Small intestine (tissue), 7 donors: ENCODE measurements around the gene SLC26A11. TPM values are rescaled to one million over a fixed set of nuclear protein-coding genes. Genes with fewer than 3 reads are reported as not detected.

ENCODE experiments used
- DNase-seq, 2 donors: peaks; one replicate each; pipeline versions ENCODE4 v3.0.0 to v3.0.0-alpha.2; 2013
- FAIRE-seq: peaks from 2 replicates; lab custom pipeline; 2012; peaks lifted over from hg19 to GRCh38; lab: Jason Lieb, UNC
- H3K27ac ChIP-seq, 3 donors: one replicate each; pipeline ENCODE4 v1.5.1; 2013; ENCODE audit warnings: low read length in 2 of 3, mild to moderate bottlenecking in 2 of 3, control low read depth in 1 of 3, inconsistent platforms in 1 of 3, low read depth in 1 of 3, moderate library complexity in 1 of 3
- H3K27me3 ChIP-seq, 3 donors: one replicate each; pipeline ENCODE4 v1.6.1; 2013; ENCODE audit warnings: low read length in 3 of 3, inconsistent platforms in 1 of 3; ENCODE audit not compliant: control insufficient read depth in 3 of 3, insufficient read depth in 3 of 3
- H3K36me3 ChIP-seq, 3 donors: one replicate each; pipeline ENCODE4 v1.6.1; 2013; ENCODE audit warnings: low read length in 3 of 3, inconsistent platforms in 1 of 3, low read depth in 1 of 3, mild to moderate bottlenecking in 1 of 3, moderate library complexity in 1 of 3; ENCODE audit not compliant: control insufficient read depth in 3 of 3, insufficient read depth in 2 of 3
- H3K4me1 ChIP-seq, 3 donors: one replicate each; pipeline ENCODE4 v1.6.1; 2013; ENCODE audit warnings: low read length in 2 of 3, inconsistent platforms in 1 of 3, low read depth in 1 of 3, mild to moderate bottlenecking in 1 of 3, moderate library complexity in 1 of 3; ENCODE audit not compliant: control insufficient read depth in 3 of 3, insufficient read depth in 2 of 3
- H3K4me3 ChIP-seq, 3 donors: one replicate each; pipeline ENCODE4 v1.5.1; 2013; ENCODE audit warnings: low read length in 3 of 3, control low read depth in 1 of 3, inconsistent platforms in 1 of 3, low read depth in 1 of 3, mild to moderate bottlenecking in 1 of 3, moderate library complexity in 1 of 3
- H3K9me3 ChIP-seq, 2 donors: one replicate each; pipeline ENCODE4 v1.6.1; 2013; ENCODE audit warnings: low read depth in 1 of 2, low read length in 1 of 2; ENCODE audit not compliant: control insufficient read depth in 2 of 2, insufficient read depth in 1 of 2
- WGBS, 3 donors: extraction: QIAGEN DNeasy Blood & Tissue Kit; methylation state at CpG; one replicate each; pipeline ENCODE4 v1.1.7; 2013; 5-methylcytosine and 5-hydroxymethylcytosine counted together
- polyA plus RNA-seq, 4 donors: library from polyadenylated mRNA; stranded (reverse) in 3 of 4; unstranded in 1 of 4; fragments of 200-250 nt in 3 of 4; fragments of 120-200 nt in 1 of 4; gene quantifications; one replicate each; pipeline versions ENCODE4 v1.2.1 to v1.2.3, GENCODE V29; 2013
- donor health status: healthy with polysubstance abuse.
- donor health status: control.
- donor health status: control.
- donor health status: Bipolar disorder and iron deficiency.
- donor health status: healthy.

The SLC26A11 gene
- polyA plus RNA-seq, 4 donors, result 7.3 to 63.2 (median 8.4) TPM

- no peak for FAIRE-seq
- Histone ChIP-seq H3K27ac (peak overlapping the region in 1 of 3 donors; percentile 25), H3K4me1 (peaks cover 2 to 25% (median 3%) of the 10 kb centered on the region in 3 donors), H3K9me3 (no peaks in the 10 kb centered on the region), H3K36me3 (peaks cover 0 to 70% (median 0%) of the 10 kb centered on the region in 3 donors), H3K4me3 (peak overlapping the region in 1 of 3 donors; percentile 7), H3K27me3 (no peaks in the 10 kb centered on the region)
- 89 to 93% (median 92%) methylated on average over 17 to 18 of the region's 18 CpGs for WGBS, 3 donors
- DNase-seq, result no peak
Measured at GRCh38 chr17:80222376-80223141, 2.3 kb downstream of the SLC26A11 start.

GRCh38 chr17:80223142-80223815 is 3.1 kb downstream of the SLC26A11 start:
- Histone ChIP-seq H3K4me1 (peaks cover 1 to 24% (median 3%) of the 10 kb centered on the region in 3 donors), H3K27ac (no peak overlapping the region), H3K9me3 (no peaks in the 10 kb centered on the region), H3K36me3 (peaks cover 0 to 70% (median 0%) of the 10 kb centered on the region in 3 donors), H3K27me3 (no peaks in the 10 kb centered on the region), H3K4me3 (no peak overlapping the region)
- DNase-seq, result no peak
- WGBS, 3 donors, result 92 to 94% (median 93%) methylated on average over 18 of the region's 18 CpGs
- FAIRE-seq, result no peak

GRCh38 chr17:80223838-80224497 is 3.7 kb downstream of the SLC26A11 start:
- H3K27me3 ChIP-seq, result no peaks in the 10 kb centered on the region
- no peak for FAIRE-seq
- H3K36me3 ChIP-seq, result peaks cover 0 to 73% (median 0%) of the 10 kb centered on the region in 3 donors
- peaks cover 0 to 17% (median 3%) of the 10 kb centered on the region in 3 donors for H3K4me1 ChIP-seq
- H3K27ac ChIP-seq, result no peak overlapping the region
- H3K9me3 ChIP-seq, result no peaks in the 10 kb centered on the region
- no peak for DNase-seq
- WGBS, 3 donors, result 84 to 96% (median 91%) methylated on average over 11 of the region's 11 CpGs
- no peak overlapping the region for H3K4me3 ChIP-seq

GRCh38 chr17:80224683-80225082 is 4.5 kb downstream of the SLC26A11 start:
- FAIRE-seq (no peak), DNase-seq (no peak)
- H3K9me3 ChIP-seq, result no peaks in the 10 kb centered on the region
- peaks cover 0 to 13% (median 3%) of the 10 kb centered on the region in 3 donors for H3K4me1 ChIP-seq
- H3K4me3 ChIP-seq, result no peak overlapping the region
- WGBS, 3 donors, result 83 to 89% (median 85%) methylated on average over 6 of the region's 6 CpGs
- peaks cover 0 to 79% (median 0%) of the 10 kb centered on the region in 3 donors for H3K36me3 ChIP-seq
- H3K27me3 ChIP-seq, result no peaks in the 10 kb centered on the region
- H3K27ac ChIP-seq, result no peak overlapping the region

DNA sequence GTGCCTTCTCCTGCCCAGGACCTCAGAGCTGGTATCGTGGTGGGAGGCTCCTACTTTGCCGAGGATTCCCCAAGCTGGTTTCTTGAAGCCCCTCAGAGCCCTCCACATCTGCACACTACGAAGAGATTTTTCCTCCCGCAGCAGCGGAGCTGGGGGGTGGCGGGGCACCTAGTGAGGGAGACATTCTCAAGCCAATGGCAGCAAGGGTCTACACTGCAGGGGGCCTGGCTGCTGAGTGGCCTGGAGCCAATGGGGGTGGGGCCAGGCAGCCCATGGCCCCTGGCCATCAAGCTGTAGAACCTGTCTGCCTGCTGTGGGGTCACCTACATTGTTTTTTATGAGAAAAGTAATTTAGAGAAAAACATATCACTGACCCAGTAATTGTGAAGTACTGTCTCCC is 5.0 kb downstream of the SLC26A11 start:
- DNase-seq, result no peak
- H3K4me1 ChIP-seq, result peaks cover 0 to 13% (median 3%) of the 10 kb centered on the region in 3 donors
- H3K9me3 ChIP-seq, result no peaks in the 10 kb centered on the region
- no peaks in the 10 kb centered on the region for H3K27me3 ChIP-seq
- H3K36me3 ChIP-seq, result peaks cover 0 to 82% (median 0%) of the 10 kb centered on the region in 3 donors
- FAIRE-seq, result no peak
- WGBS, 3 donors, result 91 to 94% (median 93%) methylated on average over 6 of the region's 6 CpGs
- no peak overlapping the region for H3K27ac ChIP-seq
- H3K4me3 ChIP-seq, result no peak overlapping the region

DNA sequence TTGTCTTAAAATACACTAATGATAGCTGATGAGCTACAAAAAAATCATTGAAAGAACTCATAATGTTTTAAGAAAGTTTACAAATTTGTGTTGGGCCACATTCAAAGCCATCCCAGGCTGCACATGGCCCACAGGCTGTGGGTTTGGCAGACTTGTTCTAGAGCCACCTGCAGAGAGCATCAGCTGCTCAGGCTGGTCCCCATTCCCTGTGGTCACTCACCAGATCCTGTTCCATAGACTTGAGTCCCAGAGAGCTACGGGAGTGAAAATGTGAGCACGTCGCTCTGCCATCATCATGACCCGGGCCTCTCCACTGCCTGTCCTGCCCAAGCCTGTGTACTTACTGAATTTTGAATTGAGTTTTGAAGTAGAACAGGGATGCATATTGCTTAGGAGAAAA is 6.9 kb downstream of the SLC26A11 start:
- DNase-seq, result no peak
- Histone ChIP-seq H3K4me3 (no peak overlapping the region), H3K9me3 (peaks cover 0 to 2% of the 10 kb centered on the region in 2 donors), H3K27ac (no peak overlapping the region), H3K36me3 (peaks cover 0 to 79% (median 0%) of the 10 kb centered on the region in 3 donors), H3K27me3 (no peaks in the 10 kb centered on the region), H3K4me1 (peaks cover 0 to 6% (median 0%) of the 10 kb centered on the region in 3 donors)
- WGBS, 3 donors, result 95 to 96% (median 96%) methylated on average over 4 of the region's 4 CpGs
- FAIRE-seq, result no peak

DNA sequence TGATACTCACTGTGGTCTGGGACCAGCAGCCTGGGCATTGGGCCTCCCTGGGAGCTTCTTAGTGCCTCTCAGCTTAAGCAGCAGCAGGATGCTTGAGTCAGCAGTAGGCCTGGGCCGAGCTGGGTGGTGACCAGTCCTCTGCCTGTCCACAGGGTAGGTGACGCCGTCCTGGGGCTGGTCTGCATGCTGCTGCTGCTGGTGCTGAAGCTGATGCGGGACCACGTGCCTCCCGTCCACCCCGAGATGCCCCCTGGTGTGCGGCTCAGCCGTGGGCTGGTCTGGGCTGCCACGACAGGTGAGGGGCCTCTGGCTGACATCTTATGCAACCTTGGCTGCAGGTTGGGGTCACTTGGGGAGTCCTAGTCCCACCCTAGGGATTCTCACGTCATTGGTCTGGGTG is 7.4 kb downstream of the SLC26A11 start:
- DNase-seq, result no peak
- no peak overlapping the region for H3K4me3 ChIP-seq
- H3K27ac ChIP-seq, result no peak overlapping the region
- peaks cover 0 to 77% (median 0%) of the 10 kb centered on the region in 3 donors for H3K36me3 ChIP-seq
- no peaks in the 10 kb centered on the region for H3K27me3 ChIP-seq
- WGBS, 3 donors, result 94 to 96% (median 94%) methylated on average over 11 of the region's 11 CpGs
- H3K9me3 ChIP-seq, result peaks cover 0 to 5% of the 10 kb centered on the region in 2 donors
- FAIRE-seq, result no peak
- H3K4me1 ChIP-seq, result peaks cover 0 to under 1% (median 0%) of the 10 kb centered on the region in 3 donors

GRCh38 chr17:80228477-80228876 is 8.2 kb downstream of the SLC26A11 start:
- WGBS, 3 donors, result 93 to 95% (median 94%) methylated on average over 14 of the region's 14 CpGs
- no peak overlapping the region for H3K27ac ChIP-seq
- H3K27me3 ChIP-seq, result no peaks in the 10 kb centered on the region
- DNase-seq (no peak), FAIRE-seq (no peak)
- peaks cover 0 to 12% of the 10 kb centered on the region in 2 donors for H3K9me3 ChIP-seq
- no peaks in the 10 kb centered on the region for H3K4me1 ChIP-seq
- H3K36me3 ChIP-seq, result peaks cover 0 to 76% (median 2%) of the 10 kb centered on the region in 3 donors
- H3K4me3 ChIP-seq, result no peak overlapping the region
